Suprapubic skin (tissue), 4 donors: ENCODE measurements around the gene FBP1. TPM values are rescaled to one million over a fixed set of nuclear protein-coding genes. Genes with fewer than 3 reads are reported as not detected.
"Not testable (repeated sequence)": the region's sequence is repeated elsewhere in the genome, so short reads cannot be mapped to it uniquely, and the experiment has no call there.

ENCODE experiments used
- DNase-seq, 2 donors: peaks; one replicate each; pipeline ENCODE4 v3.0.0-alpha.2; 2019; ENCODE audit warnings: low spot score in 2 of 2
- H3K27ac ChIP-seq: fragments of 200-600 bp; sonication (generic); one replicate; pipeline ENCODE4 v1.5.1; 2019
- H3K27me3 ChIP-seq: fragments of 200-600 bp; sonication (generic); one replicate; pipeline ENCODE4 v1.5.1; 2019
- H3K36me3 ChIP-seq: fragments of 200-600 bp; sonication (generic); one replicate; pipeline ENCODE4 v1.5.1; 2019
- H3K4me1 ChIP-seq: fragments of 200-600 bp; sonication (generic); one replicate; pipeline ENCODE4 v1.5.1; 2019
- H3K4me3 ChIP-seq: fragments of 200-600 bp; sonication (generic); one replicate; pipeline ENCODE4 v1.5.1; 2019; ENCODE audit warnings: mild to moderate bottlenecking
- H3K9me3 ChIP-seq: fragments of 200-600 bp; sonication (generic); one replicate; pipeline ENCODE4 v1.5.1; 2019
- EP300 ChIP-seq: sonication (generic); formaldehyde crosslinking; IDR thresholded peaks from one replicate; pipeline ENCODE4 v1.6.1; 2017; ENCODE audit warnings: antibody characterized with exemption
- POLR2A ChIP-seq, 2 donors: fragments of 450-650 bp; IDR thresholded peaks; one replicate each; pipeline ENCODE4 v1.6.1; 2017; ENCODE audit warnings: antibody characterized with exemption in 2 of 2, mild to moderate bottlenecking in 2 of 2, moderate library complexity in 2 of 2
- POLR2AphosphoS5 ChIP-seq, 3 donors: sonication (generic); formaldehyde crosslinking; IDR thresholded peaks; one replicate each; pipeline ENCODE4 v1.6.1; 2017; ENCODE audit warnings: antibody characterized with exemption in 3 of 3
- WGBS: methylation state at CpG from one replicate; pipeline ENCODE4 v1.1.5; 2018; 5-methylcytosine and 5-hydroxymethylcytosine counted together
- total RNA-seq, 4 donors: library from RNA; depleted of rRNA; stranded (reverse); fragments of >200 nt; gene quantifications; one replicate each; pipeline ENCODE4 v1.1.0, GENCODE V29; 2016
- TF ChIP-seq, protein P1 (sequence below), 2 donors: fragments of 200-600 bp in 1 of 2; fragments of 450-650 bp in 1 of 2; sonication (generic) in 1 of 2; IDR thresholded peaks; one replicate each; pipeline ENCODE4 v1.5.1; 2016 to 2019; ENCODE audit warnings: antibody characterized with exemption in 2 of 2, mild to moderate bottlenecking in 1 of 2, moderate library complexity in 1 of 2

Gene FBP1
- total RNA-seq, 4 donors from 2014 or later: 4.5 to 15.2 (median 11.3) TPM

DNA sequence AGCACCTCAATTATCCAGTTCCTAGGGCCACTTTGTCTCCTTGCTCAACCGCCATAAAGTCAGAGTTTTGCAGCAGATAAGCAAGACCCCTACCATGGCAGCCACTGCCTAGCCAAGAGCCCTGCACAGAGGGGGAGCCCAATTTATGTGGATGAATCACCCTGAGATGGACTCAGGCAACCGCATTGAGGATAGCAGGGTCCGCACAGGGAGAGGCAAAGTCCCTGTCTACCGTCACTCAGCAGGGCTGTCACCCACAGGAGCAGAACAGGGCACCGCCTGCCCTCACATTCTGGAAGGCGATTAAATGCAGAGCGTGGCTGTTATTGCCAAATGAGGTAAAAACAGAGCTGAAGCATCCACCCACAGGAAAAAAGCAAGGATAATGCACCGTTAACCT, 47.4 kb downstream of the FBP1 start:
- no peak overlapping the region for H3K27ac ChIP-seq
- 88% methylated on average over 8 of the region's 8 CpGs for WGBS
- no peak for DNase-seq
- no peaks in the 10 kb centered on the region for H3K4me1 ChIP-seq
- H3K27me3 ChIP-seq: peaks cover 16% of the 10 kb centered on the region
- no peaks in the 10 kb centered on the region for H3K36me3 ChIP-seq
- TF ChIP-seq POLR2A (IDR thresholded peaks at IDR 0.05) (no peak), POLR2AphosphoS5 (IDR thresholded peaks at IDR 0.05) (no peak), EP300 (no peak)
- TF ChIP-seq, protein P1, sequence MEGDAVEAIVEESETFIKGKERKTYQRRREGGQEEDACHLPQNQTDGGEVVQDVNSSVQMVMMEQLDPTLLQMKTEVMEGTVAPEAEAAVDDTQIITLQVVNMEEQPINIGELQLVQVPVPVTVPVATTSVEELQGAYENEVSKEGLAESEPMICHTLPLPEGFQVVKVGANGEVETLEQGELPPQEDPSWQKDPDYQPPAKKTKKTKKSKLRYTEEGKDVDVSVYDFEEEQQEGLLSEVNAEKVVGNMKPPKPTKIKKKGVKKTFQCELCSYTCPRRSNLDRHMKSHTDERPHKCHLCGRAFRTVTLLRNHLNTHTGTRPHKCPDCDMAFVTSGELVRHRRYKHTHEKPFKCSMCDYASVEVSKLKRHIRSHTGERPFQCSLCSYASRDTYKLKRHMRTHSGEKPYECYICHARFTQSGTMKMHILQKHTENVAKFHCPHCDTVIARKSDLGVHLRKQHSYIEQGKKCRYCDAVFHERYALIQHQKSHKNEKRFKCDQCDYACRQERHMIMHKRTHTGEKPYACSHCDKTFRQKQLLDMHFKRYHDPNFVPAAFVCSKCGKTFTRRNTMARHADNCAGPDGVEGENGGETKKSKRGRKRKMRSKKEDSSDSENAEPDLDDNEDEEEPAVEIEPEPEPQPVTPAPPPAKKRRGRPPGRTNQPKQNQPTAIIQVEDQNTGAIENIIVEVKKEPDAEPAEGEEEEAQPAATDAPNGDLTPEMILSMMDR (IDR thresholded peaks at IDR 0.05): no peak
- no peak overlapping the region for H3K4me3 ChIP-seq
- H3K9me3 ChIP-seq: no peaks in the 10 kb centered on the region

DNA sequence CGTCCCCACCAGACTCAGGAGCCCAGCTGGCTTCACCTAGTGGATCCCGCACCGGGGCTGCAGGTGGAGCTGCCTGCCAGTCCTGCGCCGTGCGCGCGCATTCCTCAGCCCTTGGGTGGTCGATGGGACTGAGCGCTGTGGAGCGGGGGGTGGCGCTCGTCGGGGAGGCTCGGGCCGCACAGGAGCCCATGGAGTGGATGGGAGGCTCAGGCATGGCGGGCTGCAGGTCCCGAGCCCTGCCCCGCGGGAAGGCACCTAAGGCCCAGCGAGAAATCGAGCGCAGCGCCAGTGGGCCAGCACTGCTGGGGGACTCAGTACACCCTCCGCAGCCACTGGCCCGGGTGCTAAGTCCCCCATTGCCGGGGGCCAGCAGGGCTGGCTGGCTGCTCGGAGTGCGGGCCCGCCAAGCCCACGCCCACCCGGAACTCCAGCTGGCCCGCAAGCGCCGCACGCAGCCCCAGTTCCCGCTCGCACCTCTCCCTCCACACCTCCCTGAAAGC, 48.2 kb downstream of the FBP1 start:
- not testable (repeated sequence) for H3K4me1 ChIP-seq, H3K36me3 ChIP-seq, H3K4me3 ChIP-seq, DNase-seq, H3K9me3 ChIP-seq, H3K27ac ChIP-seq
- 80% methylated on average over 3 of the region's 38 CpGs for WGBS
- peaks cover 16% of the 10 kb centered on the region for H3K27me3 ChIP-seq

DNA sequence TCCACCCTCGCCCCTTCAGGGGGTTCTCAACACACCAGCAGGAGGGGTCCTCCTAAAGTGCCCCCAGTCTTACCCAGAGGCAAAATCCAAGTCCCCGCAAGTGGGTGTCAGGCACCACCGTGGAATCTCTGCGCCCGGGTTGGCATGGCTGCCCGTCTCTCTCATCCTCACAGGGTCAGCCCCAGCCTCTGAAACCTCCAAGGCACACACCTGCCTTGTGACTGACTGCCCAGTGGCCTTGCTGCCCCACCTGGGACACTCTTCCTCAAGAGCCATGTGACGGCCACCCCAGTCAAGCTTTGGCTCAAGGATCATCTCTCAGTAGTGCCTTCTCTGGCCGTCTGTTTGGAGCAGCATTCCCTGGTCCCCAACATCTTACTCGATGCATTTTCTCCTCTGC, 50.6 kb downstream of the FBP1 start:
- WGBS: 98% methylated on average over 8 of the region's 9 CpGs
- no peaks in the 10 kb centered on the region for H3K36me3 ChIP-seq
- H3K27me3 ChIP-seq: peaks cover 11% of the 10 kb centered on the region
- H3K9me3 ChIP-seq: no peaks in the 10 kb centered on the region
- DNase-seq: no peak
- no peaks in the 10 kb centered on the region for H3K4me1 ChIP-seq
- H3K27ac ChIP-seq: no peak overlapping the region
- H3K4me3 ChIP-seq: no peak overlapping the region
- TF ChIP-seq POLR2A (IDR thresholded peaks at IDR 0.05) (no peak), EP300 (no peak), POLR2AphosphoS5 (IDR thresholded peaks at IDR 0.05) (no peak)
- TF ChIP-seq, protein P1 (IDR thresholded peaks at IDR 0.05): no peak

DNA sequence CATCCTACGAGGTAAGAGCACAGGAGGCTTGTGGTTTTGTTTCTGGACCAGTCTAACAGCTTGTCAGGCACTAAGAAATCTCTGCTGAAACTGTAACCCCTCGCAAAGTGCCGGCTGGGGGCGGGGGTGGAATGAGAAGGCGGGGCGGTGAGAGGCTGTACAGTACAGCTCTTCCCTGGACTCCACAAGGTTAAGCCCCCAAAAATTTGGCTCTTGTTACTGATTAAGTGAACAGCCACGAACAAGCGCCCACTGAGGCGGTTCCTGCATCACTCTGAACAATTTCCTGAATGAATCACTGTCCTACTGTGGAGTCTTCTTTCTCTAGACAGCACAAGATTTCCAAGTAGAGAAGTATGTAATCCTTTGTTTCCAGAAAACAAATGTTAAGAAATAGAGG, 52.5 kb downstream of the FBP1 start:
- H3K27me3 ChIP-seq: peaks cover 11% of the 10 kb centered on the region
- H3K36me3 ChIP-seq: no peaks in the 10 kb centered on the region
- no peak overlapping the region for H3K4me3 ChIP-seq
- 30% methylated on average over 9 of the region's 9 CpGs for WGBS
- no peak overlapping the region for H3K27ac ChIP-seq
- H3K9me3 ChIP-seq: no peaks in the 10 kb centered on the region
- TF ChIP-seq, protein P1 (IDR thresholded peaks at IDR 0.05): no peak
- TF ChIP-seq POLR2A (IDR thresholded peaks at IDR 0.05): no peak
- TF ChIP-seq EP300: no peak
- no peak for TF ChIP-seq POLR2AphosphoS5 (IDR thresholded peaks at IDR 0.05)
- no peaks in the 10 kb centered on the region for H3K4me1 ChIP-seq
- no peak for DNase-seq

DNA sequence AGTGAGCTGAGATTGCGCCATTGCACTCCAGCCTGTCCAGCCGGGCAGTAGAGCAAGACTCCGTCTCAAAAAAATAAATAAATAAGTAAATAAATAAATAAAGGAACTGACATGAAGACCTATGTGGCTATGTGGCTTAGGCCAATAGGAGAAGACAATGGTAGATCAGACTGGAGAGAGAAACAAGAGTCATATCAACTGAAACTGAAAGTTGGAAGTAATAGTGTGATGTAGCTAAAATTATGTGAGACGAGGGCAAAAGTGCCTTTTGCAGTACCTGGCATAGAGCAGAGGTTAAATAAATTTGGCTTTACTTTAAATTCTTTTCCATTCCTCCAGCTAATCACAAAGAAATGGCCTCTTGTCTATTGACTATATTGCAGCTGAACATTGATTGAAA, 53.0 kb downstream of the FBP1 start:
- H3K27ac ChIP-seq: no peak overlapping the region
- DNase-seq: no peak
- H3K9me3 ChIP-seq: no peaks in the 10 kb centered on the region
- no peaks in the 10 kb centered on the region for H3K4me1 ChIP-seq
- no peaks in the 10 kb centered on the region for H3K36me3 ChIP-seq
- no peak overlapping the region for H3K4me3 ChIP-seq
- 72% methylated on average over 4 of the region's 4 CpGs for WGBS
- no peak for TF ChIP-seq POLR2A (IDR thresholded peaks at IDR 0.05)
- TF ChIP-seq EP300: no peak
- TF ChIP-seq POLR2AphosphoS5 (IDR thresholded peaks at IDR 0.05): no peak
- TF ChIP-seq, protein P1 (IDR thresholded peaks at IDR 0.05): no peak
- peaks cover 7% of the 10 kb centered on the region for H3K27me3 ChIP-seq

DNA sequence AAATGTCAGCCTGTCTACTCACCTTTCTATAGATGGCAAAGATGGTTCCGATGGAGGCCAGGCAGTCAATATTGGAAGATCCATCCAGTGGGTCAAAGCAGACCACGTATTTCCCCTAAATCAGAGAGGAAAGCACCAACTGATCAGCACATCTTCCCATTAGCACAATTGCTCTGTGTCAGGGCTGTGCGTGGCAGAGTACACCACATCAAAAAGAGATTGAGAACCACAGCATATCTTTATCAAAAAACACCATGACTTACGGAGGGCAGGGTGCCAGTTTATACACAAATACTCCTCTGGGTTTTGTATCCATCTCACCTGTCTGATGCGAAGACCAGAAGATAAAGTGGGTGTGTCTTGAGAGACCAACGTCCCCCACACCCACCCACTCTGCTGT, 54.8 kb downstream of the FBP1 start:
- DNase-seq: no peak
- peaks cover 6% of the 10 kb centered on the region for H3K27me3 ChIP-seq
- TF ChIP-seq POLR2AphosphoS5 (IDR thresholded peaks at IDR 0.05) (no peak), POLR2A (IDR thresholded peaks at IDR 0.05) (no peak), EP300 (no peak)
- TF ChIP-seq, protein P1 (IDR thresholded peaks at IDR 0.05): no peak
- H3K4me3 ChIP-seq: no peak overlapping the region
- H3K4me1 ChIP-seq: no peaks in the 10 kb centered on the region
- H3K27ac ChIP-seq: no peak overlapping the region
- H3K9me3 ChIP-seq: no peaks in the 10 kb centered on the region
- H3K36me3 ChIP-seq: no peaks in the 10 kb centered on the region
- WGBS: 83% methylated on average over 6 of the region's 6 CpGs
